ENCODE measurements around the gene POU6F2. TPM values are rescaled to one million over a fixed set of nuclear protein-coding genes. Genes with fewer than 3 reads are reported as not detected.

POU6F2 gene
- total and polyA plus RNA-seq, 2 of the 4 experiments (the other 2 are of a cell fraction), result not detected

- Histone ChIP-seq H3K9me3 (ENCODE audit: control insufficient read depth, insufficient read depth, low read length) (no peaks in the 10 kb centered on the region), H3K14ac (replicated peaks; ENCODE audit: low read depth, low read length) (no peak overlapping the region), H3K27me3 (ENCODE audit: control insufficient read depth, insufficient read depth, low read length) (no peaks in the 10 kb centered on the region), H4K8ac (ENCODE audit: low read depth in 2 of 2, low read length in 2 of 2) (no peak overlapping the region), H2AK5ac (ENCODE audit: low read depth, low read length) (no peak overlapping the region), H3K4me2 (ENCODE audit: low read depth, low read length) (no peak overlapping the region), H3K9me1 (ENCODE audit: insufficient read depth, low read length) (no peaks in the 10 kb centered on the region), H2BK5ac (ENCODE audit: low read depth, low read length, poor library complexity, severe bottlenecking) (no peak overlapping the region), H4K91ac (ENCODE audit: insufficient read depth, low read depth, low read length) (no peak overlapping the region), H2AFZ (replicated peaks; ENCODE audit: low read length, poor library complexity) (no peak overlapping the region), H3K23ac (ENCODE audit: low read depth, low read length) (no peak overlapping the region), H4K20me1 (ENCODE audit: insufficient read depth, low read length) (no peaks in the 10 kb centered on the region), H3K56ac (ENCODE audit: extremely low read depth, insufficient read depth, low read length) (no peak overlapping the region), H3K79me1 (ENCODE audit: low read depth in 1 of 2, low read length in 2 of 2) (no peaks in the 10 kb centered on the region), H2AK9ac (replicated peaks; ENCODE audit: low read depth, low read length, poor library complexity) (no peak overlapping the region), H3K4me3 (ENCODE audit: insufficient read depth, low read depth, low read length) (no peak overlapping the region), H3K4me1 (ENCODE audit: control insufficient read depth, insufficient read depth, low read length) (no peaks in the 10 kb centered on the region), H3K9ac (ENCODE audit: low read depth, low read length) (no peak overlapping the region), H2BK20ac (ENCODE audit: low read depth, low read length) (no peak overlapping the region), H3K18ac (ENCODE audit: low read depth, low read length) (no peak overlapping the region), H2BK15ac (ENCODE audit: low read depth, low read length) (no peak overlapping the region), H2BK120ac (ENCODE audit: low read depth, low read length) (no peak overlapping the region), H3K27ac (ENCODE audit: insufficient read depth, low read length) (no peak overlapping the region), H3K4ac (ENCODE audit: low read depth, low read length) (no peak overlapping the region), H4K5ac (ENCODE audit: low read depth, low read length) (no peak overlapping the region), H3K36me3 (ENCODE audit: control insufficient read depth, insufficient read depth, low read length) (no peaks in the 10 kb centered on the region)
- ChIA-PET POLR2A (ENCODE audit: unreplicated experiment) (no interaction called here), CTCF (no interaction called here)
- in situ Hi-C loops (cut with MboI; ENCODE audit: low sequenced_read_pairs) (loop anchor here (25.0 kb wide), 1 partner anchor 1096 kb away; no protein-coding TSS in a partner anchor), dilution Hi-C loops (cut with HindIII; ENCODE audit: low sequenced_read_pairs, unreplicated experiment) (no loop called here), intact Hi-C loops (cut with micrococcal nuclease) (no loop called here)
- DNase-seq, result no peak
- no TSS peak for BruUV-seq (replicated peaks)
- 48% methylated on average over 2 of the region's 8 CpGs; no CpG with 5 or more reads in 1 of the 2 experiments for WGBS, 2 experiments (ENCODE audit: extremely low coverage in 2 of 2, insufficient read length in 1 of 2)
- TF ChIP-seq NFE2L2 (IDR thresholded peaks at IDR 0.05; ENCODE audit: low read depth, low read length) (no peak), RFX5 (IDR thresholded peaks at IDR 0.05; ENCODE audit: low read depth, low read length) (no peak), FOS (IDR thresholded peaks at IDR 0.05; ENCODE audit: low read depth, low read length) (no peak), CEBPB (IDR thresholded peaks at IDR 0.05; ENCODE audit: low read depth, low read length) (no peak)
- TF ChIP-seq, protein P1, sequence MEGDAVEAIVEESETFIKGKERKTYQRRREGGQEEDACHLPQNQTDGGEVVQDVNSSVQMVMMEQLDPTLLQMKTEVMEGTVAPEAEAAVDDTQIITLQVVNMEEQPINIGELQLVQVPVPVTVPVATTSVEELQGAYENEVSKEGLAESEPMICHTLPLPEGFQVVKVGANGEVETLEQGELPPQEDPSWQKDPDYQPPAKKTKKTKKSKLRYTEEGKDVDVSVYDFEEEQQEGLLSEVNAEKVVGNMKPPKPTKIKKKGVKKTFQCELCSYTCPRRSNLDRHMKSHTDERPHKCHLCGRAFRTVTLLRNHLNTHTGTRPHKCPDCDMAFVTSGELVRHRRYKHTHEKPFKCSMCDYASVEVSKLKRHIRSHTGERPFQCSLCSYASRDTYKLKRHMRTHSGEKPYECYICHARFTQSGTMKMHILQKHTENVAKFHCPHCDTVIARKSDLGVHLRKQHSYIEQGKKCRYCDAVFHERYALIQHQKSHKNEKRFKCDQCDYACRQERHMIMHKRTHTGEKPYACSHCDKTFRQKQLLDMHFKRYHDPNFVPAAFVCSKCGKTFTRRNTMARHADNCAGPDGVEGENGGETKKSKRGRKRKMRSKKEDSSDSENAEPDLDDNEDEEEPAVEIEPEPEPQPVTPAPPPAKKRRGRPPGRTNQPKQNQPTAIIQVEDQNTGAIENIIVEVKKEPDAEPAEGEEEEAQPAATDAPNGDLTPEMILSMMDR (conservative IDR thresholded peaks at IDR 0.05; ENCODE audit: low read depth, low read length), result no peak
- no peak for ATAC-seq (ENCODE audit: low read depth)
These were observed 530.3 kb downstream of the POU6F2 start for GRCh38 chr7:39507866-39508551.

All from IMR-90 (cell line).